Caco-2 (cell line): Measurements from ENCODE around the gene P2RX3. TPM values are rescaled to one million over a fixed set of nuclear protein-coding genes. Genes with fewer than 3 reads are reported as not detected.

Experiments
- BruUV-seq: library from RNA; stranded (reverse); fragments of 400-500 nt; replicated peaks from 2 replicates; lab custom pipeline; 2021; lab: Mats Ljungman, UMichigan
- CTCF ChIA-PET: fragments of 300-600 bp; sonication (Branson Sonifier 250); formaldehyde crosslinking; loops from one replicate; lab custom pipeline; 2022; ENCODE audit warnings: antibody characterized with exemption; lab: Charles Lee
- POLR2A ChIA-PET: fragments of 300-600 bp; sonication (Branson Sonifier 250); formaldehyde crosslinking; loops from one replicate; lab custom pipeline; 2022; ENCODE audit warnings: antibody characterized with exemption; lab: Charles Lee
- DNase-seq, 2 experiments: peaks; one replicate each; pipeline versions ENCODE4 v3.0.0 to v3.0.0-alpha.2; 2020 to 2022
- H3K27me3 ChIP-seq: replicated peaks from 2 replicates; pipeline ENCODE4 v1.6.0; 2011; ENCODE audit warnings: low read length; ENCODE audit not compliant: control insufficient read depth, insufficient read depth
- H3K36me3 ChIP-seq: 2 replicates; pipeline ENCODE4 v1.5.1; 2011; ENCODE audit warnings: low read length; ENCODE audit not compliant: control insufficient read depth, insufficient read depth
- H3K4me1 ChIP-seq: fragments of 250-450 bp; sonication (Bioruptor Pico); 2 replicates; pipeline ENCODE4 v1.5.1; 2020; ENCODE audit warnings: mild to moderate bottlenecking
- H3K4me3 ChIP-seq: 2 replicates; pipeline ENCODE4 v1.5.1; 2011; ENCODE audit warnings: low read depth, mild to moderate bottlenecking, control low read depth, low read length
- H3K9me3 ChIP-seq: fragments of 250-450 bp; sonication (Bioruptor Pico); 2 replicates; pipeline ENCODE4 v1.5.1; 2020; ENCODE audit warnings: mild to moderate bottlenecking, moderate library complexity
- H3K27ac Mint-ChIP-seq: one replicate; pipeline ENCODE4 v1.8.0; 2022; ENCODE audit warnings: mixed read lengths; ENCODE audit not compliant: unreplicated experiment
- H3K27me3 Mint-ChIP-seq: one replicate; pipeline ENCODE4 v1.8.0; 2022; ENCODE audit warnings: mixed read lengths; ENCODE audit not compliant: insufficient read depth, unreplicated experiment
- H3K36me3 Mint-ChIP-seq: one replicate; pipeline ENCODE4 v1.8.0; 2022; ENCODE audit warnings: mild to moderate bottlenecking, mixed read lengths; ENCODE audit not compliant: insufficient read depth, unreplicated experiment
- H3K4me1 Mint-ChIP-seq: one replicate; pipeline ENCODE4 v1.8.0; 2022; ENCODE audit warnings: low read depth, mixed read lengths; ENCODE audit not compliant: unreplicated experiment
- H3K4me3 Mint-ChIP-seq: one replicate; pipeline ENCODE4 v1.8.0; 2022; ENCODE audit warnings: mild to moderate bottlenecking, moderate library complexity, mixed read lengths; ENCODE audit not compliant: unreplicated experiment
- H3K9me3 Mint-ChIP-seq: one replicate; pipeline ENCODE4 v1.8.0; 2022; ENCODE audit warnings: mixed read lengths; ENCODE audit not compliant: unreplicated experiment
- intact Hi-C: fragments of 100-400 bp; cut with micrococcal nuclease; formaldehyde crosslinking; loops from one replicate; pipeline ENCODE4 v1.10.0; 2022; ENCODE audit not compliant: unreplicated experiment
- total RNA-seq: library from RNA; stranded (reverse); gene quantifications from 2 replicates; pipeline ENCODE4 v1.2.3, GENCODE V29; 2022
- TF ChIP-seq, protein P1 (sequence below), 2 experiments: fragments of 200-600 bp in 1 of 2; IDR thresholded peaks; 1 replicate in 1 of 2; 2 replicates in 1 of 2; pipeline versions ENCODE4 v1.5.1 to v1.8.0; 2011 to 2022; ENCODE audit warnings: antibody characterized with exemption in 1 of 2, control low read depth in 1 of 2, inconsistent platforms in 1 of 2, low read depth in 1 of 2, low read length in 1 of 2, mild to moderate bottlenecking in 1 of 2, moderate library complexity in 1 of 2; ENCODE audit not compliant: insufficient read depth in 1 of 2, severe bottlenecking in 1 of 2, unreplicated experiment in 1 of 2

P2RX3 gene
- total RNA-seq, 1 experiment from 2014 or later = not detected

DNA sequence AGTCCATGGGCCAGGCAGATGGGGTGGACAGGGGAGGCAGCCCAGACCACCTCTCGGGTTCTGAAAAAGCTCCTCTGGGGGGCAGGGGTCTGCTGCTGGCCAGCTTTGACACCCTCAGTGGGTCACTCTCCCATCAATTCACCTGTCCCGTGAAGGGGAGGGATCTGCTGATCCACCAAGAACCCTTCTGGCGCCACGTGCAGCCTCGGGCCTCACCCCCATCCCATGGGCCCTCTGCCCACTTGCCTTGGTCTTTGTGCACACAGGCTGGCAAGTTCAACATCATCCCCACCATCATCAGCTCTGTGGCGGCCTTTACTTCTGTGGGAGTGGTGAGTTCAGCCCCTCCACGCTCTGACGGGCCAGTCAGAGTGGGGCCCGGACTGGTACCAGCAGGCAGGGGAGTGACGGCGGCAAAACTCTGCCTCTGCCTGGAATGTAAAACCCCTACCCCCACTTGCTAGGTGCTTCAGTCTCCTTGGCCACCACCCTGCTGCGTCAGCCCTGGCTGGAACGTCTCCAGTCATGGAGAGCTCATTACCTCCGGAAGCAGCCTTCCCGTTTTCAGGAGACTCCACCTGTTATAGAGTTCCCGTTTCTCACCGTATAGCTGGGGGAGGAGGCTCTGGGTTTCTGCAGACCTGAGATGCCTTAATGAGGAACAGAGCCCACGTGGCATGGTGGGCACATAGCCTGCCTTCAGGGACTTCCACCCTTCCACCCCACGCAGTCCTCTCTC lies 30.1 kb downstream of the P2RX3 start:
- Mint-ChIP-seq H3K36me3 (no peaks in the 10 kb centered on the region), H3K27me3 (no peaks in the 10 kb centered on the region)
- no peaks in the 10 kb centered on the region for H3K4me1 ChIP-seq

DNA sequence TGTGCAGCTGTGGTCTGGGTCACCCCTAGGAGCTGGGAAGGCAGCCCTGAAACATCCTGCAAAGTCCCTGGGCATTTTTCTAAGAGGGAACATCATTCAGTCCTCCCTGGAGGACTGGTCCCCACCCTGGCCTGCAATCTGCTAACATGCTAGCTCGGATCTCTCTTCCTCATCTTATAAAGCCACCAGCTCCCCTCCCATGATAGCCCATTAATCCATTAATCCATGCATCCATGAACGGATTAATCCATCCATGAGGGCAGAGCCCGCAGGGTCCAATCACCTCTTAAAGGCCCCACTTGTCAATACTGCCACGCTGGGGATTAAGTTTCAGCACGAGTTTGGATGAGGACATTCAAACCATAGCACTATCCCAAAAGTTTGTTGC lies 30.7 kb downstream of the P2RX3 start:
- Mint-ChIP-seq H3K36me3 (no peaks in the 10 kb centered on the region), H3K9me3 (no peaks in the 10 kb centered on the region), H3K4me3 (no peak overlapping the region), H3K4me1 (no peaks in the 10 kb centered on the region), H3K27ac (no peak overlapping the region), H3K27me3 (no peaks in the 10 kb centered on the region)
- Histone ChIP-seq H3K4me3 (no peak overlapping the region), H3K27me3 (no peaks in the 10 kb centered on the region), H3K36me3 (no peaks in the 10 kb centered on the region), H3K4me1 (no peaks in the 10 kb centered on the region), H3K9me3 (no peaks in the 10 kb centered on the region)
- intact Hi-C loops = no loop called here
- ChIA-PET POLR2A (no interaction called here), CTCF (no interaction called here)
- no TSS peak for BruUV-seq
- TF ChIP-seq, protein P1, sequence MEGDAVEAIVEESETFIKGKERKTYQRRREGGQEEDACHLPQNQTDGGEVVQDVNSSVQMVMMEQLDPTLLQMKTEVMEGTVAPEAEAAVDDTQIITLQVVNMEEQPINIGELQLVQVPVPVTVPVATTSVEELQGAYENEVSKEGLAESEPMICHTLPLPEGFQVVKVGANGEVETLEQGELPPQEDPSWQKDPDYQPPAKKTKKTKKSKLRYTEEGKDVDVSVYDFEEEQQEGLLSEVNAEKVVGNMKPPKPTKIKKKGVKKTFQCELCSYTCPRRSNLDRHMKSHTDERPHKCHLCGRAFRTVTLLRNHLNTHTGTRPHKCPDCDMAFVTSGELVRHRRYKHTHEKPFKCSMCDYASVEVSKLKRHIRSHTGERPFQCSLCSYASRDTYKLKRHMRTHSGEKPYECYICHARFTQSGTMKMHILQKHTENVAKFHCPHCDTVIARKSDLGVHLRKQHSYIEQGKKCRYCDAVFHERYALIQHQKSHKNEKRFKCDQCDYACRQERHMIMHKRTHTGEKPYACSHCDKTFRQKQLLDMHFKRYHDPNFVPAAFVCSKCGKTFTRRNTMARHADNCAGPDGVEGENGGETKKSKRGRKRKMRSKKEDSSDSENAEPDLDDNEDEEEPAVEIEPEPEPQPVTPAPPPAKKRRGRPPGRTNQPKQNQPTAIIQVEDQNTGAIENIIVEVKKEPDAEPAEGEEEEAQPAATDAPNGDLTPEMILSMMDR (IDR thresholded peaks at IDR 0.05; ENCODE audit: insufficient read depth in 1 of 2, low read depth in 1 of 2, low read length in 1 of 2, severe bottlenecking in 1 of 2, unreplicated experiment in 1 of 2) = no peak
- DNase-seq = no peak

More for the DNA sequence above, 30.1 kb downstream of the P2RX3 start:
- H3K27me3 ChIP-seq = no peaks in the 10 kb centered on the region
- POLR2A ChIA-PET = no interaction called here
- CTCF ChIA-PET = no interaction called here
- no peaks in the 10 kb centered on the region for H3K36me3 ChIP-seq
- BruUV-seq = no TSS peak
- no peaks in the 10 kb centered on the region for H3K9me3 ChIP-seq
- H3K27ac Mint-ChIP-seq = no peak overlapping the region
- no peak overlapping the region for H3K4me3 ChIP-seq
- DNase-seq = no peak
- H3K4me3 Mint-ChIP-seq = no peak overlapping the region
- TF ChIP-seq, protein P1 (IDR thresholded peaks at IDR 0.05; ENCODE audit: insufficient read depth in 1 of 2, low read depth in 1 of 2, low read length in 1 of 2, severe bottlenecking in 1 of 2, unreplicated experiment in 1 of 2) = no peak
- no peaks in the 10 kb centered on the region for H3K4me1 Mint-ChIP-seq
- intact Hi-C loops = no loop called here
- no peaks in the 10 kb centered on the region for H3K9me3 Mint-ChIP-seq

DNA sequence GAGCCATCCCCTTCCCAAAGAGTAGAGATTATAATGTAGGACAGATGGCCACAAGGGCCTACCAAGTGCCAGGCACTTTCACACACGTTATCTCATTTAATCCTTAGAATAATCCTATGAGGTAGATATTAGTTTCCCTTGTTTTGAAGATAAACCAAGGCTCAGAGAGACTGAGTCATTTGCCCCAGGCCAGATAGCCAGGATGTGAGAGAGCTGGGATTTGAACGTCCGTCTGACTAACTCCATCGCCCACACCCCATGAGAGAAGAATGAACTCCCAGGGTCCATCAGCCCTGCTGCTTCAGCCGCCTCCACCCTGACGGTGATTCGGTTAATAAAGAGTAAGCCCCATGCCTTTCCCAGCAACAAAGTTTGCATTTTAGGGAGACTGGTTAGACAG lies 32.1 kb downstream of the P2RX3 start:
- intact Hi-C loops = no loop called here
- H3K4me1 Mint-ChIP-seq = no peaks in the 10 kb centered on the region
- no peaks in the 10 kb centered on the region for H3K36me3 Mint-ChIP-seq
- Histone ChIP-seq H3K4me3 (no peak overlapping the region), H3K27me3 (no peaks in the 10 kb centered on the region), H3K9me3 (no peaks in the 10 kb centered on the region), H3K36me3 (no peaks in the 10 kb centered on the region), H3K4me1 (no peaks in the 10 kb centered on the region)
- no peak for DNase-seq
- ChIA-PET POLR2A (no interaction called here), CTCF (no interaction called here)
- H3K27ac Mint-ChIP-seq = no peak overlapping the region
- no peaks in the 10 kb centered on the region for H3K9me3 Mint-ChIP-seq
- TF ChIP-seq, protein P1 (IDR thresholded peaks at IDR 0.05; ENCODE audit: insufficient read depth in 1 of 2, low read depth in 1 of 2, low read length in 1 of 2, severe bottlenecking in 1 of 2, unreplicated experiment in 1 of 2) = no peak
- no peak overlapping the region for H3K4me3 Mint-ChIP-seq
- no peaks in the 10 kb centered on the region for H3K27me3 Mint-ChIP-seq
- BruUV-seq = no TSS peak
